KMS-11 (cell line): Measurements from ENCODE around the gene BTBD19.

Experiments used
- H2AFZ ChIP-seq: fragments of 200-600 bp; sonication (generic); 2 replicates; pipeline ENCODE4 v1.6.1; 2016; ENCODE audit warnings: antibody characterized with exemption, mixed run types, low read depth
- H3K27ac ChIP-seq: fragments of 200-600 bp; sonication (generic); 2 replicates; pipeline ENCODE4 v1.6.1; 2016; ENCODE audit warnings: mild to moderate bottlenecking, mixed run types
- H3K27me3 ChIP-seq: fragments of 200-600 bp; sonication (generic); 2 replicates; pipeline ENCODE4 v1.6.1; 2017; ENCODE audit warnings: mild to moderate bottlenecking, low read depth, mixed run types, moderate library complexity; ENCODE audit not compliant: insufficient read depth
- H3K36me3 ChIP-seq: fragments of 200-600 bp; sonication (generic); 2 replicates; pipeline ENCODE4 v1.6.1; 2017; ENCODE audit warnings: mild to moderate bottlenecking, mixed run types; ENCODE audit not compliant: insufficient read depth
- H3K4me1 ChIP-seq: fragments of 200-600 bp; sonication (generic); 2 replicates; pipeline ENCODE4 v1.6.1; 2016; ENCODE audit warnings: mild to moderate bottlenecking, low read depth, mixed run types; ENCODE audit not compliant: poor library complexity, severe bottlenecking
- H3K4me2 ChIP-seq: fragments of 200-600 bp; sonication (generic); 2 replicates; pipeline ENCODE4 v1.7.0; 2016; ENCODE audit warnings: mild to moderate bottlenecking, mixed run types
- H3K4me3 ChIP-seq: fragments of 200-600 bp; sonication (generic); IDR thresholded peaks from 2 replicates; pipeline ENCODE4 v1.6.1; 2017; ENCODE audit warnings: low read depth, low read length, mixed read lengths; ENCODE audit not compliant: insufficient read depth
- H3K79me2 ChIP-seq: fragments of 200-600 bp; sonication (generic); 2 replicates; pipeline ENCODE4 v1.6.1; 2016; ENCODE audit warnings: low read depth, mixed run types; ENCODE audit not compliant: insufficient read depth
- H3K9ac ChIP-seq: fragments of 200-600 bp; sonication (generic); 2 replicates; pipeline ENCODE4 v1.6.1; 2016; ENCODE audit warnings: mild to moderate bottlenecking, mixed run types
- H4K20me1 ChIP-seq: fragments of 200-600 bp; sonication (generic); 2 replicates; pipeline ENCODE4 v1.6.1; 2016; ENCODE audit warnings: mild to moderate bottlenecking, mixed run types; ENCODE audit not compliant: insufficient read depth
- TF ChIP-seq, protein P1 (sequence below): fragments of 200-600 bp; sonication (generic); conservative IDR thresholded peaks from 2 replicates; pipeline ENCODE4 v1.6.1; 2017; ENCODE audit warnings: low read depth, mild to moderate bottlenecking, antibody characterized with exemption, low read length, moderate library complexity, mixed read lengths

The BTBD19 gene

DNA sequence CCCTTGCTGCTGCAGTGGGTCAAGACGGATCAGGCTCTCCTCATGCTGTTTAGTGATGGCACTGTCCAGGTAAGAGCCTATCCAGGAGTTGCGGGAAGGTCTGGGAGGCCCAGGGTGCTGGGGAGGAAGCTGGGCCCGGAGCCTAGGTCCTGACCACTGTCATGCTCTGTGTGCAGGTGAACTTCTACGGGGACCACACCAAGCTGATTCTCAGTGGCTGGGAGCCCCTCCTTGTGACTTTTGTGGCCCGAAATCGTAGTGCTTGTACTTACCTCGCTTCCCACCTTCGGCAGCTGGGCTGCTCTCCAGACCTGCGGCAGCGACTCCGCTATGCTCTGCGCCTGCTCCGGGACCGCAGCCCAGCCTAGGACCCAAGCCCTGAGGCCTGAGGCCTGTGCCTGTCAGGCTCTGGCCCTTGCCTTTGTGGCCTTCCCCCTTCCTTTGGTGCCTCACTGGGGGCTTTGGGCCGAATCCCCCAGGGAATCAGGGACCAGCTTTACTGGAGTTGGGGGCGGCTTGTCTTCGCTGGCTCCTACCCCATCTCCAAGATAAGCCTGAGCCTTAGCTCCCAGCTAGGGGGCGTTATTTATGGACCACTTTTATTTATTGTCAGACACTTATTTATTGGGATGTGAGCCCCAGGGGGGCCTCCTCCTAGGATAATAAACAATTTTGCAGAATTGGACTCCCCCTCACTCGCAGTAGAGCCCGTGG is 2.9 kb upstream of the BTBD19 start:
- Histone ChIP-seq H3K4me1 (peaks cover 54% of the 10 kb centered on the region), H3K27me3 (no peaks in the 10 kb centered on the region), H3K36me3 (no peaks in the 10 kb centered on the region), H4K20me1 (no peaks in the 10 kb centered on the region), H3K9ac (no peak overlapping the region), H3K27ac (no peak overlapping the region), H2AFZ (no peak overlapping the region), H3K4me3 (no peak overlapping the region), H3K79me2 (peaks cover 10% of the 10 kb centered on the region), H3K4me2 (no peak overlapping the region)
- TF ChIP-seq, protein P1, sequence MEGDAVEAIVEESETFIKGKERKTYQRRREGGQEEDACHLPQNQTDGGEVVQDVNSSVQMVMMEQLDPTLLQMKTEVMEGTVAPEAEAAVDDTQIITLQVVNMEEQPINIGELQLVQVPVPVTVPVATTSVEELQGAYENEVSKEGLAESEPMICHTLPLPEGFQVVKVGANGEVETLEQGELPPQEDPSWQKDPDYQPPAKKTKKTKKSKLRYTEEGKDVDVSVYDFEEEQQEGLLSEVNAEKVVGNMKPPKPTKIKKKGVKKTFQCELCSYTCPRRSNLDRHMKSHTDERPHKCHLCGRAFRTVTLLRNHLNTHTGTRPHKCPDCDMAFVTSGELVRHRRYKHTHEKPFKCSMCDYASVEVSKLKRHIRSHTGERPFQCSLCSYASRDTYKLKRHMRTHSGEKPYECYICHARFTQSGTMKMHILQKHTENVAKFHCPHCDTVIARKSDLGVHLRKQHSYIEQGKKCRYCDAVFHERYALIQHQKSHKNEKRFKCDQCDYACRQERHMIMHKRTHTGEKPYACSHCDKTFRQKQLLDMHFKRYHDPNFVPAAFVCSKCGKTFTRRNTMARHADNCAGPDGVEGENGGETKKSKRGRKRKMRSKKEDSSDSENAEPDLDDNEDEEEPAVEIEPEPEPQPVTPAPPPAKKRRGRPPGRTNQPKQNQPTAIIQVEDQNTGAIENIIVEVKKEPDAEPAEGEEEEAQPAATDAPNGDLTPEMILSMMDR, result no peak

DNA sequence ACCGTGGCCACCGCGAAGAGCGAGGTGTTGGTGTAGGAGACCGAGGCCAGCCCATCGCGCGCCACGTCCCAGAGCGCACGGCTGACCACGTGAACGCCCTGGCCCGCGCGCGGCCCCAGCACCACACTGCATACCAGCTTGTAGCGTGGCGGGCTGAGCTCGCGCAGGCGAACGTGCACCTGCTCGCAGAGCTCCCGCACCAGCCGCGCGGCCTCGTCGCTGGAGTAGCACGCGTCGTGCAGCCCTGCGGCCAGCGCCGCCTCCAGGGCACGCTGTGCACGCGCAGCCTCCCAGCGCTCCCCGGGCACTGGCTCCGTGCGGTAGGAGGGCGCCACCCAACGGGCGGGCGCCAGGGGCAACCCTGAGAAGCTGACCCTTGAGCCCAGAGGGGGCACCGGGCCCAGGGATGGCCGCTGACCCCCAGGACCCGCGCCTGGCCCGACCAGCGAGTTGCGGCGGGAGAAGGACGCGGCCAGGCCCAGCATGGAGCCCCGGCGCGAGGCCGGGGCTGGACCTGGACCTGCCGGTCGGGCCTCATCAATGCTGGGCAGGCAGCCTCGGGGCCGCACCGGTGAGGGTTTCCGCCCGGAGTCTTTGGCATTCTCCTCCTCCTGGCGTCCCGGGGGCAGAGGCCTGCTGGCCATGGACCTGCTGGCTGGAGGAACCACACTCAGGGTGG is 2.2 kb upstream of the BTBD19 start:
- H3K79me2 ChIP-seq, result 0 out of 2 replicates have a peak, but pooled peaks cover 4% of the 10 kb centered on the region
- H3K36me3 ChIP-seq, result no peaks in the 10 kb centered on the region
- no peaks in the 10 kb centered on the region for H3K27me3 ChIP-seq
- TF ChIP-seq, protein P1, result no peak
- H3K4me3 ChIP-seq, result no peak overlapping the region
- H2AFZ ChIP-seq, result no peak overlapping the region
- H3K4me1 ChIP-seq, result peaks cover 61% of the 10 kb centered on the region
- no peak overlapping the region for H3K9ac ChIP-seq
- H4K20me1 ChIP-seq, result no peaks in the 10 kb centered on the region
- H3K4me2 ChIP-seq, result no peak overlapping the region
- peak overlapping the region; percentile 90 for H3K27ac ChIP-seq

DNA sequence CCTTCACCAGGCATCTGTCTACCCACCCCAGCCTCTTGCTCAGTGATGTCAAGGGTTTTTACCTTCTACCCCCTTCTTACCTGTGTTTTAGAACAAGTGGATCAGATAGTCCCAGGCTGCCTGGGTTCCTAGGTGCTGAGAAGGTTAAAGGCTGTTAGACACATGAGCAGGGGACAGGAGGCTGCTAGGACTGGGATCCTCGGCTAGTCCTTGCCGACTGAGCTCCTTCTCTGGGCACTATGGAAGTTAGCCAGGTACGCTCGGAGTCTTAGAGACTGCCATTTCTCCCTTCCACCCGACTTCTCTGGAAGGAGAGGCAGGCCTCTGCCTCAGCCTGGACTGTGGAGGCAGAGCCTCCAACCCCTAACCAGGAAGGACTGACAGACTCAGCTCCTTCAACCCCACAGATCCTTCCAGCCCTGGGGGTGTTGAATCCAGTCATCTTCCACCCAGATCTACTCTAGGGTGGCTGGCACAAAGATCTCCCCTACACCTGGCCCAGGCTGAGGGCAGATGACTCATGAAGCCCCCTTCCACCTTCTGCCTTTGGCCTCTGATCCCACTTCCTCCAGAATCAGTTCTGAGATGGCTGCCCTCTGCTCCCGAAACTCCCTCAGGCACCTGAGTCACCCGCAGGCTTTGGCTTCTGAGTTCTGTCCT is 1.5 kb upstream of the BTBD19 start, which contains the start of gene DYNLT4:
Gene DYNLT4 (minus strand): TSS at position 648 of the 660 bp plus-strand sequence. CDS start 683 bp downstream, outside the sequence.
- 0 out of 2 replicates have a peak, but pooled peaks cover 4% of the 10 kb centered on the region for H3K79me2 ChIP-seq
- H3K4me2 ChIP-seq, result peak within 1 kb of the TSS; percentile 56
- H3K9ac ChIP-seq, result peak within 1 kb of the TSS; percentile 16; the same call in 1 of the 2 replicates
- H3K4me3 ChIP-seq, result no peak within 1 kb of the TSS
- peak within 1 kb of the TSS; percentile 90 for H3K27ac ChIP-seq
- no peaks in the 10 kb centered on the region for H3K27me3 ChIP-seq
- TF ChIP-seq, protein P1, result no peak
- peaks cover 64% of the 10 kb centered on the region for H3K4me1 ChIP-seq
- no peaks in the 10 kb centered on the region for H4K20me1 ChIP-seq
- H2AFZ ChIP-seq, result no peak within 1 kb of the TSS
- H3K36me3 ChIP-seq, result no peaks in the 10 kb centered on the region

DNA sequence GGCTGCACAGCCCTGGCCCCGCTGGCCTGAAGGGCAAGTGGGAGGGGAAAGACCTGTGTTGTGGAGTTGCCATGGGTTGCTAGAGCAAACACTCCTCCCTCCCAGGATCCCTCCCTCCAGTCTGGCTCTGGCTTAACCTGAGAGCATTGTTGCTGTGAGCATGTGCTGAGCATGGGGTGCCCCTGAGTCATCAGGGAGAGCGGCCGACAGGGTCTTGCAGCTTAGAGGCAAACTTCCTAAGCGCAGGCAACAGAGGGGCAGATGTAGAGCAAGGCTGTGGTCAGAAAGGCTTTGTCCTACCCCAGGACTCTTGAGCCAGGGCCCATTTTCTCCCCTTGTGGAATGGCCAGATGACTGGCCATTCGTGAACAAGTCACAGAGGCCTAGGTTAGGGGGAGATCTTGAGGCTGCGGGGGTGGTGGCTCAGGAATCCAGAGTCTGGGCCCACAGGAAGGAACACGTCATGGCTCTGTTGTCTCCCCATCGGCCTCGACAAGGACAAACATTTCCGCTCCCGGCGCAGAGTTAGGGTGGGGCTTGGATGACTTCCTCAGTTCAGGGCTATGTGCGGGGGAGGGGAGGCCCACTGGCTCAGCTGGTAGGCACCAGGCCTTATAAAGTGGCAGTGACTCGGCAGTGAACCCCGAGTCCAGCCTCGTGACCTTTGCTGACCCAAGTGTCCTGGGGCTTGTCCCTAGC is 810 bp upstream of the BTBD19 start:
- Histone ChIP-seq H3K9ac (peak overlapping the region; percentile 16; the same call in 1 of the 2 replicates), H3K4me1 (peaks cover 63% of the 10 kb centered on the region), H3K36me3 (no peaks in the 10 kb centered on the region), H4K20me1 (no peaks in the 10 kb centered on the region), H3K79me2 (0 out of 2 replicates have a peak, but pooled peaks cover 4% of the 10 kb centered on the region), H3K27ac (peak overlapping the region; percentile 90), H3K27me3 (no peaks in the 10 kb centered on the region), H2AFZ (no peak overlapping the region), H3K4me2 (peak overlapping the region; percentile 56), H3K4me3 (no peak overlapping the region)
- TF ChIP-seq, protein P1, result no peak
